Measurements from ENCODE around the gene NDUFAF5. TPM values are rescaled to one million over a fixed set of nuclear protein-coding genes. Genes with fewer than 3 reads are reported as not detected.

Gene NDUFAF5
- total RNA-seq, 2 experiments from 2014 or later = 70.8 to 73.5 TPM

DNA sequence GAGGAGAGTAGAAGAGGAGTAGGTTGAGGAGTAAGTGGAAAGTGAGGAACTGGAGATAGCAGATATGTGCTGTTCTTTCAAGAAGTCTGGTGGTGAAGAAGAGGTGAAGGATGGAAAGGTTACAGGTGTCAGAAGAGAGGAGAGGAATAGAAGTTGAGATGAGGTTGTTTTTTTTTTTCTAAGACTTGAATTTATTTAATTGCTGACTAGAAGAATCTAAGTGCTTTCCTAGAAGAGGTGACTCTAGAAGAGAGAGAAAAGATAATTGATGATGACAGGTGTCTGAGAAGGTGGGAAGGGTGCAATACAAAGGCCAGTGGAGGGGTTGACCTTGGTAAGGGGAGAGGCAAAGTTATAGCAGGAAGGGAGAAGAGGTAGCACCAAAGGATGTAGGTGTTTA lies 25.6 kb downstream of the NDUFAF5 start:
- no peak for ATAC-seq (ENCODE audit: poor library complexity)
- no peak overlapping the region for H3K4me3 ChIP-seq (ENCODE audit: low read length)
- no peaks in the 10 kb centered on the region for H3K27me3 ChIP-seq (ENCODE audit: control insufficient read depth in 1 of 2, insufficient read depth in 2 of 2, low read length in 2 of 2)
- H3K4me1 Mint-ChIP-seq (ENCODE audit: low read depth) = no peaks in the 10 kb centered on the region
- peaks cover 29% of the 10 kb centered on the region for H3K36me3 Mint-ChIP-seq (ENCODE audit: low read depth)
- H3K4me3 Mint-ChIP-seq = no peak overlapping the region
- intact Hi-C loops (cut with DNase I, micrococcal nuclease) = no loop called here
- TF ChIP-seq, protein P1, sequence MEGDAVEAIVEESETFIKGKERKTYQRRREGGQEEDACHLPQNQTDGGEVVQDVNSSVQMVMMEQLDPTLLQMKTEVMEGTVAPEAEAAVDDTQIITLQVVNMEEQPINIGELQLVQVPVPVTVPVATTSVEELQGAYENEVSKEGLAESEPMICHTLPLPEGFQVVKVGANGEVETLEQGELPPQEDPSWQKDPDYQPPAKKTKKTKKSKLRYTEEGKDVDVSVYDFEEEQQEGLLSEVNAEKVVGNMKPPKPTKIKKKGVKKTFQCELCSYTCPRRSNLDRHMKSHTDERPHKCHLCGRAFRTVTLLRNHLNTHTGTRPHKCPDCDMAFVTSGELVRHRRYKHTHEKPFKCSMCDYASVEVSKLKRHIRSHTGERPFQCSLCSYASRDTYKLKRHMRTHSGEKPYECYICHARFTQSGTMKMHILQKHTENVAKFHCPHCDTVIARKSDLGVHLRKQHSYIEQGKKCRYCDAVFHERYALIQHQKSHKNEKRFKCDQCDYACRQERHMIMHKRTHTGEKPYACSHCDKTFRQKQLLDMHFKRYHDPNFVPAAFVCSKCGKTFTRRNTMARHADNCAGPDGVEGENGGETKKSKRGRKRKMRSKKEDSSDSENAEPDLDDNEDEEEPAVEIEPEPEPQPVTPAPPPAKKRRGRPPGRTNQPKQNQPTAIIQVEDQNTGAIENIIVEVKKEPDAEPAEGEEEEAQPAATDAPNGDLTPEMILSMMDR (IDR thresholded peaks at IDR 0.05) = no peak
- DNase-seq = no peak
- no peak overlapping the region for H3K27ac Mint-ChIP-seq
- CTCF ChIA-PET = no interaction called here
- H3K9me3 Mint-ChIP-seq = no peaks in the 10 kb centered on the region
- H3K27ac ChIP-seq (ENCODE audit: low read depth in 1 of 2, low read length in 2 of 2) = no peak overlapping the region
- peaks cover 75% of the 10 kb centered on the region for H3K36me3 ChIP-seq (ENCODE audit: insufficient read depth, low read length)
- POLR2A ChIA-PET = no interaction called here
- no peaks in the 10 kb centered on the region for H3K27me3 Mint-ChIP-seq
- no peaks in the 10 kb centered on the region for H3K4me1 ChIP-seq (ENCODE audit: insufficient read depth, low read length)
- no peaks in the 10 kb centered on the region for H3K9me3 ChIP-seq (ENCODE audit: control insufficient read depth in 1 of 2, insufficient read depth in 1 of 2, low read length in 2 of 2)

DNA sequence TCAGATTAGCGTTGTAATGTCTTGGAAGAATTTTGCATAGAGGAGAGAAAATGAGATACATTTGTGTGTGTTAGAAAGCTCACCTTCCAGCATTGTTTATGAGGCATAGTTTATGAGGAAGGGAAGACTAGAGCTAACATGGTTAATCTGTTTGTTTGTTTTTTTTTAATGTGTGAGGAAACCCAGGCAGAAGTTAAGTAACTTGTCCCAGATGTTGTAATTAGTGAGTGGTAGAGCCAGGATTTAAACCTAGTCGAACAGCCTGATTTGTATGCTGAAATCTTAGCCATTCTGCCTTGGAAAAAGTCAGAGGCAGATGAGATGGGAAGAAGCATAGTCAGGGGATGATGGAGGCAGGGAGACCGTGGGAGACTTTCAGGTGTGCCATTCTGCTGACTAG lies 29.1 kb downstream of the NDUFAF5 start:
- intact Hi-C loops (cut with DNase I, micrococcal nuclease) = no loop called here
- Mint-ChIP-seq H3K4me1 (ENCODE audit: low read depth) (no peaks in the 10 kb centered on the region), H3K27me3 (no peaks in the 10 kb centered on the region), H3K4me3 (no peak overlapping the region), H3K9me3 (no peaks in the 10 kb centered on the region), H3K27ac (no peak overlapping the region), H3K36me3 (ENCODE audit: low read depth) (peaks cover 50% of the 10 kb centered on the region)
- Histone ChIP-seq H3K27me3 (ENCODE audit: control insufficient read depth in 1 of 2, insufficient read depth in 2 of 2, low read length in 2 of 2) (no peaks in the 10 kb centered on the region), H3K4me1 (ENCODE audit: insufficient read depth, low read length) (no peaks in the 10 kb centered on the region), H3K27ac (ENCODE audit: low read depth in 1 of 2, low read length in 2 of 2) (no peak overlapping the region), H3K4me3 (ENCODE audit: low read length) (no peak overlapping the region), H3K36me3 (ENCODE audit: insufficient read depth, low read length) (peaks cover 80% of the 10 kb centered on the region), H3K9me3 (ENCODE audit: control insufficient read depth in 1 of 2, insufficient read depth in 1 of 2, low read length in 2 of 2) (no peaks in the 10 kb centered on the region)
- CTCF ChIA-PET = no interaction called here
- TF ChIP-seq, protein P1 (IDR thresholded peaks at IDR 0.05) = no peak
- POLR2A ChIA-PET = no interaction called here
- DNase-seq (no peak), ATAC-seq (ENCODE audit: poor library complexity) (no peak)

DNA sequence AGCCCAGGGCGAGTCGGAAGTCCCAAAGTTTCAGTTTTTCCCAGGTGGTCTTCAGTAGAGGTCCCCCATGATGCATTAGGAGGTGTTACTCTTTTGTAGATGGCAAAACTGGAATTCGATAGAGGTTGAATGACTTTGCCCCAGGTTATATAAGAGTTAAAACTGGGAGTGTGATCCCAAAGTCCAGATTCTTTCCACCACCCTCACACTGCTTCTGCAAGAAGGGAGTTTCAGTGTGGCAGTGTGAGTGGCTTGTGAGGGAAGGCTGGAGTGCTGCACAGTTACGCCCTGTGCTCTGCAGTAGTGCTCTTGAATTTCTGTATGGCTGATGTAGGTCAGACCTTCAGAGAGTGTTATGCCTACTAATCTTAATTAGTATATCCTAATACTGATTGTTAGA lies 29.8 kb downstream of the NDUFAF5 start:
- Mint-ChIP-seq H3K27ac (no peak overlapping the region), H3K27me3 (no peaks in the 10 kb centered on the region), H3K9me3 (no peaks in the 10 kb centered on the region), H3K4me1 (ENCODE audit: low read depth) (no peaks in the 10 kb centered on the region), H3K4me3 (no peak overlapping the region), H3K36me3 (ENCODE audit: low read depth) (peaks cover 50% of the 10 kb centered on the region)
- Histone ChIP-seq H3K27me3 (ENCODE audit: control insufficient read depth in 1 of 2, insufficient read depth in 2 of 2, low read length in 2 of 2) (no peaks in the 10 kb centered on the region), H3K27ac (ENCODE audit: low read depth in 1 of 2, low read length in 2 of 2) (no peak overlapping the region), H3K4me1 (ENCODE audit: insufficient read depth, low read length) (no peaks in the 10 kb centered on the region), H3K4me3 (ENCODE audit: low read length) (no peak overlapping the region), H3K9me3 (ENCODE audit: control insufficient read depth in 1 of 2, insufficient read depth in 1 of 2, low read length in 2 of 2) (no peaks in the 10 kb centered on the region), H3K36me3 (ENCODE audit: insufficient read depth, low read length) (peaks cover 73% of the 10 kb centered on the region)
- no peak for ATAC-seq (ENCODE audit: poor library complexity)
- DNase-seq = no peak
- ChIA-PET CTCF (no interaction called here), POLR2A (no interaction called here)
- intact Hi-C loops (cut with DNase I, micrococcal nuclease) = no loop called here
- TF ChIP-seq, protein P1 (IDR thresholded peaks at IDR 0.05) = no peak

Measured in CD4-positive, alpha-beta T cell (primary cell).